Measurements from ENCODE around the gene KRTAP23-1.

The KRTAP23-1 gene

DNA sequence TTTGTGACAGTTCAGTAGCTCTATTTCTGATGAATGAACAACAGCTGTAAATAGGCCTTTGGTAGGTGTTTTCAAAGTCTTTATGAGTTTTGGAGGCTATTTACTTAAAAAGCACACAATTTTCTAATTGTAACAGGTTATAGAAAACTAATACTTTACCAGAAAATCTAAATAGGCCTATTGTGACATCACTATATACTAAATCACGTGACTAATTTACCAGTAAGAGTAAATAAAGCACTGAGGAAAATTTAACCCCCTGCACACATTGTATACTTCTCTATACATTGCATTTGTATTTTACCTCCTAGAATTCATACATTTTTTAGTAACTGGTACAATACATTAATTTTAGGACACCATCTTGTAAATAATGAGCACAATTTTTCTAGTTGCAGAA lies 43.3 kb downstream of the KRTAP23-1 start:
- DNase-seq = no peak

Measured in CD4-positive, alpha-beta T cell treated with Interleukin-17A for 1 hour (primary cell).